Progenitor cell of endocrine pancreas (in vitro differentiated cells): ENCODE measurements around the gene FAM83D. TPM values are rescaled to one million over a fixed set of nuclear protein-coding genes. Genes with fewer than 3 reads are reported as not detected.

Experiments used
- DNase-seq: peaks from one replicate; pipeline ENCODE4 v3.0.0; 2021; ENCODE audit warnings: low spot score; ENCODE audit not compliant: unreplicated experiment
- H3K27ac Mint-ChIP-seq: 2 replicates; pipeline ENCODE4 v1.8.0; 2021; ENCODE audit warnings: mild to moderate bottlenecking, moderate library complexity, mixed read lengths
- H3K27me3 Mint-ChIP-seq: 2 replicates; pipeline ENCODE4 v1.8.0; 2021; ENCODE audit warnings: mixed read lengths
- H3K36me3 Mint-ChIP-seq: 2 replicates; pipeline ENCODE4 v1.8.0; 2022; ENCODE audit warnings: mixed read lengths; ENCODE audit not compliant: insufficient read depth
- H3K4me1 Mint-ChIP-seq: 2 replicates; pipeline ENCODE4 v1.8.0; 2021; ENCODE audit warnings: low read depth, mixed read lengths
- H3K4me3 Mint-ChIP-seq: 2 replicates; pipeline ENCODE4 v1.8.0; 2021; ENCODE audit warnings: low read depth, mild to moderate bottlenecking, moderate library complexity, mixed read lengths
- H3K9me3 Mint-ChIP-seq: 2 replicates; pipeline ENCODE4 v1.8.0; 2021; ENCODE audit warnings: low read depth, mixed read lengths
- total RNA-seq: library from RNA; stranded (reverse); gene quantifications from 2 replicates; pipeline ENCODE4 v1.2.1, GENCODE V29; 2021
- TF ChIP-seq, protein P1 (sequence below): fragments of 200-600 bp; sonication (generic); IDR thresholded peaks from one replicate; pipeline ENCODE4 v1.5.0; 2021; ENCODE audit warnings: antibody characterized with exemption, mild to moderate bottlenecking; ENCODE audit not compliant: unreplicated experiment

FAM83D gene
- total RNA-seq, 1 donor from 2014 or later: 12.6 TPM

DNA sequence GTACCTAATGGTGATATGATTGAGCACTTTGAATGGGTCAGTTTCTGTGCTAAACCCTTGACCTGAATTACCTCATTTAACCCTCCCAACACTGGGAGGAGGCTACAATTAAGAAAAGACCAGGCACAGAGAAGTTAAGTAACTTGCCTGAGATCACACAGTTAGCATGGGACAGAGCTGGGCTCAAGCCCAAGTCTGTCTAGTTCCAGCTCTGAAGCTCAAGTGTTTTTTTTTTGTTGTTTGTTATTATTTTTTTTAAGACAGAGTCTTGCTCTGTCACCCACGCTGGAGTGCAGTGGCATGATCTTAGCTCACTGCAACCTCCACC lies 4.0 kb downstream of the FAM83D start:
- no peak overlapping the region for H3K4me3 Mint-ChIP-seq
- TF ChIP-seq, protein P1, sequence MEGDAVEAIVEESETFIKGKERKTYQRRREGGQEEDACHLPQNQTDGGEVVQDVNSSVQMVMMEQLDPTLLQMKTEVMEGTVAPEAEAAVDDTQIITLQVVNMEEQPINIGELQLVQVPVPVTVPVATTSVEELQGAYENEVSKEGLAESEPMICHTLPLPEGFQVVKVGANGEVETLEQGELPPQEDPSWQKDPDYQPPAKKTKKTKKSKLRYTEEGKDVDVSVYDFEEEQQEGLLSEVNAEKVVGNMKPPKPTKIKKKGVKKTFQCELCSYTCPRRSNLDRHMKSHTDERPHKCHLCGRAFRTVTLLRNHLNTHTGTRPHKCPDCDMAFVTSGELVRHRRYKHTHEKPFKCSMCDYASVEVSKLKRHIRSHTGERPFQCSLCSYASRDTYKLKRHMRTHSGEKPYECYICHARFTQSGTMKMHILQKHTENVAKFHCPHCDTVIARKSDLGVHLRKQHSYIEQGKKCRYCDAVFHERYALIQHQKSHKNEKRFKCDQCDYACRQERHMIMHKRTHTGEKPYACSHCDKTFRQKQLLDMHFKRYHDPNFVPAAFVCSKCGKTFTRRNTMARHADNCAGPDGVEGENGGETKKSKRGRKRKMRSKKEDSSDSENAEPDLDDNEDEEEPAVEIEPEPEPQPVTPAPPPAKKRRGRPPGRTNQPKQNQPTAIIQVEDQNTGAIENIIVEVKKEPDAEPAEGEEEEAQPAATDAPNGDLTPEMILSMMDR: no peak

DNA sequence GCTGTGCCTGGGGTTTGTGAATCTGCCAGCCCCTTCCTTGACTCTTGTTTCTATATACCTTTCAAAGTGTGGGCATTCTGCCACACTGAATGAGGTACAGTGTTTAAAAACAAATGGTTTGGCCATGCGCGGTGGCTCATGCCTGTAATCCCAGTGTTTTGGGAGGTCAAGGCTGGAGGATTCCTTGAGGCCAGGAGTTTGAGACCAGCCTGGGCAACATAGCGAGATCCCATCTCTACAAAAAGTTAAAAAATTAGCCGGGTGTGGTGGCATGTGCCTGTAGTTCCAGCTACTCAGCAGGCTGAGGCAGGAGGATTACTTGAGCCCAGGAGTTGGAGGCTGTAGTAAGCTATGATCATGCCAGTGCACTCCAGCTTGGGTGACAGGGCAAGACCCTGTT lies 5.8 kb downstream of the FAM83D start:
- no peaks in the 10 kb centered on the region for H3K9me3 Mint-ChIP-seq
- DNase-seq: no peak
- TF ChIP-seq, protein P1: no peak
- H3K27ac Mint-ChIP-seq: no peak overlapping the region
- peaks cover 9% of the 10 kb centered on the region for H3K4me1 Mint-ChIP-seq
- no peak overlapping the region for H3K4me3 Mint-ChIP-seq
- H3K27me3 Mint-ChIP-seq: no peaks in the 10 kb centered on the region
- H3K36me3 Mint-ChIP-seq: no peaks in the 10 kb centered on the region

More for the DNA sequence above, 4.0 kb downstream of the FAM83D start:
- H3K27me3 Mint-ChIP-seq: no peaks in the 10 kb centered on the region
- no peak overlapping the region for H3K27ac Mint-ChIP-seq
- H3K9me3 Mint-ChIP-seq: peaks cover 3% of the 10 kb centered on the region
- H3K36me3 Mint-ChIP-seq: no peaks in the 10 kb centered on the region
- no peak for DNase-seq
- peaks cover 9% of the 10 kb centered on the region for H3K4me1 Mint-ChIP-seq

- Mint-ChIP-seq H3K4me1 (peaks cover 9% of the 10 kb centered on the region), H3K27me3 (no peaks in the 10 kb centered on the region), H3K27ac (no peak overlapping the region), H3K4me3 (no peak overlapping the region), H3K9me3 (no peaks in the 10 kb centered on the region), H3K36me3 (no peaks in the 10 kb centered on the region)
- DNase-seq: no peak
- TF ChIP-seq, protein P1: no peak
Measured at GRCh38 chr20:38932457-38933120, 6.4 kb downstream of the FAM83D start.

DNA sequence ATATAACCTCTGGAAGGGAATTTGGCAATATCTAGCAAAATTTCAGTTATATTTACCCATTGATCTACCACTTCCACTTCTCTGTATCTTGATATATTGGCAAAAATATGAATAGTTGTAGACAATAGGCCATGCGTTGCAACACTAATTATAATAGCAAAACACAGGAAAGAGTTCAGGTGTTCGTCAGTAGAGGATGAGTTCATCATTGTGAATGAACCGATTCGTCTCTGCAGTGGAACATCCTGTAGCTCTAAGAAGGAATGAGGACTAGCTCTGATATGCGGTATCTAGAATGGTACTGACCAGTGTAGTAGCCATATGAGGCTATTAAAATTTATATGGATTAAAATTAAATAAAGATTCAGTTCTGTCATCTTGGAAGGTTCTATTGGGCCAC lies 8.3 kb downstream of the FAM83D start:
- H3K27ac Mint-ChIP-seq: no peak overlapping the region

DNA sequence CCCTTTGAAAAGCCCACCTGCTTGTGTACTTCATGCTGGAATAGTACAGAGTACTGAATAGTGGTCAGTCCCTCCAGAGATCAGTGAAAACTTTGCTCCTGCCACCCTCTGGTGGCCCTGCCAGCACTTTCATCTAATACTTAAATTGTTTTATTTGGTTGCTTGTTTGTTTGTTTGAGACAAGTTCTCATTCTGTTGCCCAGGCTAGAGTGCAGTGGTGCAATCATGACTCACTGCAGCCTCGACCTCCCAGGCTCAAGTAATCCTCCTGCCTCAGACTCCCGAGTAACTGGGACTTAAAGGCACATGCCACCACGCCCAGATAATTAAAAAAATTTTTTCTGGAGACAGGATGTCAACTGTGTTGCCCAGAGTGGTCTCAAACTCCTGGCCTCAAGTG lies 9.1 kb downstream of the FAM83D start:
- no peaks in the 10 kb centered on the region for H3K27me3 Mint-ChIP-seq
- no peaks in the 10 kb centered on the region for H3K9me3 Mint-ChIP-seq

More for the DNA sequence above, 8.3 kb downstream of the FAM83D start:
- Mint-ChIP-seq H3K27me3 (no peaks in the 10 kb centered on the region), H3K36me3 (no peaks in the 10 kb centered on the region), H3K9me3 (no peaks in the 10 kb centered on the region), H3K4me3 (no peak overlapping the region), H3K4me1 (peaks cover 2% of the 10 kb centered on the region)
- no peak for DNase-seq
- TF ChIP-seq, protein P1: no peak

More for the DNA sequence above, 9.1 kb downstream of the FAM83D start:
- H3K4me1 Mint-ChIP-seq: peaks cover 2% of the 10 kb centered on the region
- TF ChIP-seq, protein P1: no peak
- H3K4me3 Mint-ChIP-seq: no peak overlapping the region
- H3K36me3 Mint-ChIP-seq: no peaks in the 10 kb centered on the region
- no peak overlapping the region for H3K27ac Mint-ChIP-seq
- DNase-seq: no peak
